ENCODE data around the gene TUBB3. TPM values are rescaled to one million over a fixed set of nuclear protein-coding genes. Genes with fewer than 3 reads are reported as not detected.
A peak's percentile ranks its signal among the peaks of the same experiment; 100 is the strongest.

The TUBB3 gene
- total and polyA plus RNA-seq, 9 of the 15 experiments (the other 6 are each of a cell fraction or from before 2014, with no cell fraction given), result 0.18 to 12.5 (median 5.0) TPM

GRCh38 chr16:89918453-89919347, 4.4 kb upstream of the TUBB3 start, which contains the start of gene MC1R (continued):
- TF ChIP-seq MGA (IDR thresholded peaks at IDR 0.05), result peak; percentile 77
- TF ChIP-seq FOSL1 (tag; conservative IDR thresholded peaks at IDR 0.05), result no peak
- no peak for TF ChIP-seq FOXM1 (IDR thresholded peaks at IDR 0.05; ENCODE audit: low read depth)
- no peak for TF ChIP-seq FOXM1 (CRISPR knock-in tag; IDR thresholded peaks at IDR 0.05; ENCODE audit: low read depth)
- no peak for TF ChIP-seq CHD2 (IDR thresholded peaks at IDR 0.05; ENCODE audit: low read depth, low read length)
- no peak for TF ChIP-seq ZNF639 (CRISPR knock-in tag; conservative IDR thresholded peaks at IDR 0.05 in 1 of 2, IDR thresholded peaks at IDR 0.05 in 1 of 2)
- TF ChIP-seq, protein P1, sequence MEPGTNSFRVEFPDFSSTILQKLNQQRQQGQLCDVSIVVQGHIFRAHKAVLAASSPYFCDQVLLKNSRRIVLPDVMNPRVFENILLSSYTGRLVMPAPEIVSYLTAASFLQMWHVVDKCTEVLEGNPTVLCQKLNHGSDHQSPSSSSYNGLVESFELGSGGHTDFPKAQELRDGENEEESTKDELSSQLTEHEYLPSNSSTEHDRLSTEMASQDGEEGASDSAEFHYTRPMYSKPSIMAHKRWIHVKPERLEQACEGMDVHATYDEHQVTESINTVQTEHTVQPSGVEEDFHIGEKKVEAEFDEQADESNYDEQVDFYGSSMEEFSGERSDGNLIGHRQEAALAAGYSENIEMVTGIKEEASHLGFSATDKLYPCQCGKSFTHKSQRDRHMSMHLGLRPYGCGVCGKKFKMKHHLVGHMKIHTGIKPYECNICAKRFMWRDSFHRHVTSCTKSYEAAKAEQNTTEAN (CRISPR knock-in tag; IDR thresholded peaks at IDR 0.05), result no peak
- TF ChIP-seq NFRKB (IDR thresholded peaks at IDR 0.05; ENCODE audit: low read depth), result no peak
- TF ChIP-seq GATAD2B (IDR thresholded peaks at IDR 0.05; ENCODE audit: borderline replicate concordance), result peak; percentile 70; the same call in 1 of the 2 replicates
- TF ChIP-seq ESRRA (IDR thresholded peaks at IDR 0.05; ENCODE audit: borderline replicate concordance, low read depth), result no peak

Data from K562 (cell line).